Right atrium auricular region (tissue), 2 donors: ENCODE measurements around the gene DUSP2. TPM values are rescaled to one million over a fixed set of nuclear protein-coding genes. Genes with fewer than 3 reads are reported as not detected.

Source experiments
- DNase-seq: peaks from one replicate; pipeline ENCODE4 v3.0.0-alpha.2; 2019; ENCODE audit warnings: low spot score
- H3K27ac ChIP-seq, 2 donors: fragments of 200-600 bp; sonication (generic); 1 replicate in 1 of 2; 2 replicates in 1 of 2; pipeline ENCODE4 v1.5.1; 2016 to 2019
- H3K27me3 ChIP-seq, 2 donors: fragments of 200-600 bp; sonication (generic); one replicate each; pipeline versions ENCODE4 v1.5.1 to v1.6.0; 2017 to 2019
- H3K36me3 ChIP-seq: fragments of 200-600 bp; sonication (generic); one replicate; pipeline ENCODE4 v1.5.1; 2016
- H3K4me1 ChIP-seq, 2 donors: fragments of 200-600 bp; sonication (generic); one replicate each; pipeline versions ENCODE4 v1.5.1 to v1.6.0; 2017 to 2019
- H3K4me3 ChIP-seq, 2 donors: fragments of 200-600 bp; sonication (generic); 1 replicate in 1 of 2; 2 replicates in 1 of 2; pipeline ENCODE4 v1.5.1; 2017 to 2019; ENCODE audit warnings: mild to moderate bottlenecking in 1 of 2, moderate library complexity in 1 of 2
- H3K9me3 ChIP-seq, 2 donors: fragments of 200-600 bp; sonication (generic); one replicate each; pipeline ENCODE4 v1.5.1; 2019
- total RNA-seq, 2 donors: library from RNA; depleted of rRNA; stranded (reverse); fragments of >200 nt; gene quantifications; one replicate each; pipeline ENCODE4 v1.1.0, GENCODE V29; 2016
- TF ChIP-seq, protein P1 (sequence below), 2 donors: fragments of 200-600 bp; sonication (generic); IDR thresholded peaks; one replicate each; pipeline ENCODE4 v1.5.1; 2019; ENCODE audit warnings: antibody characterized with exemption in 2 of 2

DUSP2 gene
- total RNA-seq, 2 donors from 2014 or later = 4.0 to 9.0 TPM

DNA sequence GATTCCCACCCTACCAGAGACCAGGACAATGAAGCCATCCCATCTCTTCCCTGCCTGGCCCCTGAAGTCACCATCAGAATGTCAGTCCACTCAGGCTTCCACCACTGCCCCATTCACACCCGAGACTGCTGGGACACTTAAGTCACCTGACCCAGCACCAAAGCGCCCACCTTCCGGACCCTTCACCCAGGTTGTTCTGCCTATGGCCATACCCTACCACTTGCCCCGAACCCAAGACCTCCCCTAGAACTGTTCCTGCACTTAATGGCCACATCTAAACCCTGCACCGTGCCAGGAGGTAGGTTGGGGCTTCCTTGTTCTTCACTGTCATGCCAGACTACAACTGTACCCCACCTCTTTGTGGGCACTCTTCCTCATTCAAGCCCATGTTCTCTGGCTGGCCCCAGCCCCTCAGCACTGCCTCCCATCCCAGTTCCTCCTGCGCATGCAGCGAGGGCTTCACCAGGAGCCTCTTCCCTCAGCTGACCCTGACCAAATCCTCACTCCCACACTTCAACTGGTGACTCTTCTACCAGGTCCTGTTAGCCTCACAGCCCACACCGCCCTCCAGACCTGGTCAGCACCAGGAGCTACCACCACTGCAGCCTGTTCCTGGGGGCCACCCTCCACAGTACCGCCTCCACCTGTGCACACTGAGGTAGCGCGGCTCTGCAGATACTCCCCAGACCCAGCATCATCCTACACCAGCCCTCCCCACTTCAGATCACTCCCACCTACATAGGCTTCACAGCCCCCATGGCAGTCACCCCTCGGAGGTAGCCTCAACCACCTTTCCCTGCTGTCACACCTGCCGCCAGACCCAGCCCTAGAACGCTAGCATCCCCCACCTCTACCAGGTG lies 20.6 kb downstream of the DUSP2 start:
- H3K27me3 ChIP-seq = no peaks in the 10 kb centered on the region
- no peak overlapping the region for H3K4me3 ChIP-seq
- DNase-seq = no peak
- TF ChIP-seq, protein P1, sequence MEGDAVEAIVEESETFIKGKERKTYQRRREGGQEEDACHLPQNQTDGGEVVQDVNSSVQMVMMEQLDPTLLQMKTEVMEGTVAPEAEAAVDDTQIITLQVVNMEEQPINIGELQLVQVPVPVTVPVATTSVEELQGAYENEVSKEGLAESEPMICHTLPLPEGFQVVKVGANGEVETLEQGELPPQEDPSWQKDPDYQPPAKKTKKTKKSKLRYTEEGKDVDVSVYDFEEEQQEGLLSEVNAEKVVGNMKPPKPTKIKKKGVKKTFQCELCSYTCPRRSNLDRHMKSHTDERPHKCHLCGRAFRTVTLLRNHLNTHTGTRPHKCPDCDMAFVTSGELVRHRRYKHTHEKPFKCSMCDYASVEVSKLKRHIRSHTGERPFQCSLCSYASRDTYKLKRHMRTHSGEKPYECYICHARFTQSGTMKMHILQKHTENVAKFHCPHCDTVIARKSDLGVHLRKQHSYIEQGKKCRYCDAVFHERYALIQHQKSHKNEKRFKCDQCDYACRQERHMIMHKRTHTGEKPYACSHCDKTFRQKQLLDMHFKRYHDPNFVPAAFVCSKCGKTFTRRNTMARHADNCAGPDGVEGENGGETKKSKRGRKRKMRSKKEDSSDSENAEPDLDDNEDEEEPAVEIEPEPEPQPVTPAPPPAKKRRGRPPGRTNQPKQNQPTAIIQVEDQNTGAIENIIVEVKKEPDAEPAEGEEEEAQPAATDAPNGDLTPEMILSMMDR (IDR thresholded peaks at IDR 0.05) = no peak
- no peaks in the 10 kb centered on the region for H3K4me1 ChIP-seq
- no peak overlapping the region for H3K27ac ChIP-seq
- no peaks in the 10 kb centered on the region for H3K9me3 ChIP-seq
- H3K36me3 ChIP-seq = no peaks in the 10 kb centered on the region

DNA sequence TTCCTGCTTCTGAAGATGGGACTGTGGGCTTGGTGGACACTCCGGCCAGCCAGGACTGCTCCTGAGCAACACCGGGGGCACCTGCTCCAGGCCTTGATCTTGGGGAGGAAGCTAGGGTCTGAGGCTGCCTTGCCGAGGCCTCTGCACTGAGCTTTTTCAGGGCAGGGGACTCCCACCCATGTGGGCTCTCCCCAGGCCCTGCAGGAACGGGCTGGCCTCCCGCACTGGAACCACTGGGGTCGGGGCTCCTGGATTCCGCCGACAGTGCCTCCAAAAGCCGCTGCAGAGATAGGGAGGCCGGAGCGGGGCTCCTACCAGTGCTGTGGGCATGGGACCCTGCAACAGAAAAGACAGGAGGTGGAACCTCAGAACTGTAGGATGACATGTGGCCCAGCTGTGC lies 21.3 kb downstream of the DUSP2 start:
- no peaks in the 10 kb centered on the region for H3K27me3 ChIP-seq
- no peak overlapping the region for H3K27ac ChIP-seq

DNA sequence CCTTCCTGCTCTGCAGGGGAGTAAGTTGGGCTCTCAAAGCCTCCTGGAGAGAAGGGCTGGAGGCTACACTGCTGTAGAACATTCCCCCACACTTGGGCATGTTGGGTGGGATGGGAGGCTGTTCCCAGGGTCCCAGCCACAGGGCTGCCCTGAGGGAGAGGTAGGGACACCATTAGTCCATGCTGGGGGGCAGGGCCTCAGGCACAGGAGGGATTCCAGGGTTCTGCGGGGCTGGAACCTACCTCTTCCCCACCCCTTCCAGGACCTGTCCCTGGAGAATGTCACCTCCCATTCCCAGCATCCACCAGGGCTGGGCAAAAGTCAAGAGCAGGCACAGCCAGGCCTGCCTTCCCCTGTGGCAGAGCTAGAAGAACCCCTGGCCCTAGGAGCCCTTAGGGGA lies 21.9 kb downstream of the DUSP2 start:
- TF ChIP-seq, protein P1 (IDR thresholded peaks at IDR 0.05) = no peak
- Histone ChIP-seq H3K4me1 (no peaks in the 10 kb centered on the region), H3K27me3 (no peaks in the 10 kb centered on the region), H3K36me3 (no peaks in the 10 kb centered on the region), H3K4me3 (no peak overlapping the region), H3K27ac (no peak overlapping the region), H3K9me3 (no peaks in the 10 kb centered on the region)
- DNase-seq = no peak

More for the DNA sequence above, 21.3 kb downstream of the DUSP2 start:
- TF ChIP-seq, protein P1 (IDR thresholded peaks at IDR 0.05) = no peak
- Histone ChIP-seq H3K4me1 (no peaks in the 10 kb centered on the region), H3K9me3 (no peaks in the 10 kb centered on the region), H3K4me3 (no peak overlapping the region), H3K36me3 (no peaks in the 10 kb centered on the region)
- DNase-seq = no peak

DNA sequence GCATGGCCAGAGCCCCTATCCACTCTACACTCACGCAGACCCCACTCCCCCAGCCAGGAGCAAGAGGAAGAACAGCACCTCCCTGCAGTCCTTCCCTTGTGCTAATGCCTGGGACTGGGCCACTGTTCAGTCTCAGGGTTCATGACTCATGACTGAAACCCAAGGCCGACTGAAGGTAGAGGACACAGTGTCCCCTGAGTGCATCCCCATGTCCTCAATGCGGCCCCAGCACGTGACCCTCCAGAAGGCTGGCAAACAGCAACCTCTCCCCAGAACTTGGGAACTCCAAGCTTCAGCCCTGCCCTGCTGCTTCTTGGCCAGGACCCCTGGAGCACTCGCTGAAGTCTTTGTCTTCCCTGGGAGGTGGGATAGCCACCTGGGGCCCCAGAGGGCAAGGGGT lies 22.8 kb downstream of the DUSP2 start:
- TF ChIP-seq, protein P1 (IDR thresholded peaks at IDR 0.05) = no peak
- H3K27me3 ChIP-seq = peaks cover 0 to 3% of the 10 kb centered on the region in 2 donors

DNA sequence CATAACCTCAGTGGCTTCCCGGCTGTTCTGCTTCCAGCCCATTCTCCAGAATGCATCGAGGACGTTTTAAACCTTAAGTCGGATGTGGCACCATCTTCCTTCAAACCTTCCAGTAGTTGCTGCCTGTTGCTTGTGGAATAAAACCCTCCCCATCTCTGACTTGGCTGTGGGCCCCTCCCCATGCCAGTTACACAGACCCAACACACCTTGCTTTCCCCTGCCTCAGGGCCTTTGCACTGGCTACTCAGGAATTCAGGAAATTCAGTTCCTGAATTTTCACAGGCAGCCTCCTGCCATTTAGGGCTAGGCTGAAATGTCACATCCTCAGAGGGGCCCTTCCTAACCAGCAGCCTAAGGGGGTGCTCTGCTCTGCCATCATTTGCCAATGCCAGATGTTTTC lies 23.8 kb downstream of the DUSP2 start:
- H3K4me3 ChIP-seq = no peak overlapping the region
- TF ChIP-seq, protein P1 (IDR thresholded peaks at IDR 0.05) = no peak
- peaks cover 0 to 11% of the 10 kb centered on the region in 2 donors for H3K4me1 ChIP-seq
- peaks cover 2 to 3% of the 10 kb centered on the region in 2 donors for H3K27me3 ChIP-seq
- no peak overlapping the region for H3K27ac ChIP-seq
- H3K36me3 ChIP-seq = no peaks in the 10 kb centered on the region
- no peaks in the 10 kb centered on the region for H3K9me3 ChIP-seq
- no peak for DNase-seq

More for the DNA sequence above, 22.8 kb downstream of the DUSP2 start:
- no peak overlapping the region for H3K4me3 ChIP-seq
- no peaks in the 10 kb centered on the region for H3K36me3 ChIP-seq
- H3K9me3 ChIP-seq = no peaks in the 10 kb centered on the region
- no peak overlapping the region for H3K27ac ChIP-seq
- DNase-seq = no peak
- H3K4me1 ChIP-seq = peaks cover 0 to 3% of the 10 kb centered on the region in 2 donors
